Ishikawa (cell line): ENCODE measurements around the gene CREBL2.

Source experiments
- CEBPB ChIP-seq: IDR thresholded peaks from 2 replicates; pipeline ENCODE4 v1.6.1; 2012
- CREB1 ChIP-seq: IDR thresholded peaks from 2 replicates; pipeline ENCODE4 v1.6.1; 2012; ENCODE audit warnings: low read depth
- EGR1 ChIP-seq: IDR thresholded peaks from 2 replicates; pipeline ENCODE4 v1.6.1; 2012
- EP300 ChIP-seq: IDR thresholded peaks from 2 replicates; pipeline ENCODE4 v1.6.1; 2012; ENCODE audit warnings: borderline replicate concordance
- MAX ChIP-seq: IDR thresholded peaks from 2 replicates; pipeline ENCODE4 v1.6.1; 2012
- NFIC ChIP-seq: IDR thresholded peaks from 2 replicates; pipeline ENCODE4 v1.6.1; 2012
- RAD21 ChIP-seq: IDR thresholded peaks from 2 replicates; pipeline ENCODE4 v1.6.1; 2012; ENCODE audit warnings: low read depth
- REST ChIP-seq: IDR thresholded peaks from 2 replicates; pipeline ENCODE4 v1.6.1; 2012; ENCODE audit warnings: low read depth, mild to moderate bottlenecking
- TAF1 ChIP-seq: IDR thresholded peaks from 2 replicates; pipeline ENCODE4 v1.6.1; 2012; ENCODE audit warnings: low read depth, mild to moderate bottlenecking
- TCF12 ChIP-seq: IDR thresholded peaks from 2 replicates; pipeline ENCODE4 v1.6.1; 2012; ENCODE audit warnings: low read depth
- USF1 ChIP-seq: IDR thresholded peaks from 2 replicates; pipeline ENCODE4 v1.6.1; 2012
- YY1 ChIP-seq: IDR thresholded peaks from 2 replicates; pipeline ENCODE4 v1.6.1; 2012; ENCODE audit warnings: low read depth

- no peak for TF ChIP-seq YY1
- TF ChIP-seq REST: no peak
- no peak for TF ChIP-seq CREB1
- no peak for TF ChIP-seq MAX
- no peak for TF ChIP-seq TAF1
- no peak for TF ChIP-seq EP300
- no peak for TF ChIP-seq TCF12
- no peak for TF ChIP-seq CEBPB
- no peak for TF ChIP-seq RAD21
- TF ChIP-seq EGR1: no peak
- no peak for TF ChIP-seq USF1
- no peak for TF ChIP-seq NFIC
Measured at GRCh38 chr12:12626471-12626870, 14.8 kb downstream of the CREBL2 start.
